ENCODE data around the gene MVB12A. TPM values are rescaled to one million over a fixed set of nuclear protein-coding genes. Genes with fewer than 3 reads are reported as not detected.

MVB12A gene
- total RNA-seq, 1 experiment from 2014 or later: 82.5 TPM

- POLR2A ChIA-PET (ENCODE audit: unreplicated experiment): no interaction called here
- Histone ChIP-seq H3K27ac (ENCODE audit: low read length) (no peak overlapping the region), H3K9ac (ENCODE audit: low read length) (no peak overlapping the region), H3K79me2 (ENCODE audit: low read length) (no peaks in the 10 kb centered on the region), H3K4me2 (ENCODE audit: low read length) (no peak overlapping the region), H3K27me3 (ENCODE audit: low read length) (no peaks in the 10 kb centered on the region), H3K9me2 (replicated peaks; ENCODE audit: low read length) (no peaks in the 10 kb centered on the region), H3F3A (ENCODE audit: low read length, unreplicated experiment) (no peaks in the 10 kb centered on the region), H3K4me1 (ENCODE audit: insufficient read depth, low read length) (no peaks in the 10 kb centered on the region), H3K4me3 (ENCODE audit: low read length) (no peak overlapping the region), H2AFZ (ENCODE audit: low read length) (no peak overlapping the region), H4K20me1 (ENCODE audit: low read length) (no peaks in the 10 kb centered on the region), H3K9me3 (ENCODE audit: low read length) (no peaks in the 10 kb centered on the region), H3K36me3 (ENCODE audit: low read depth, low read length) (no peaks in the 10 kb centered on the region)
- intact Hi-C loops (cut with micrococcal nuclease): no loop called here
- CTCF ChIA-PET: interaction anchor here (0.6 kb wide), 4 partner anchors 14 to 165 kb away, joined by 3 to 6 read pairs (median 4); no protein-coding TSS in a partner anchor
- DNase-seq: peak; percentile 43
- no TSS peak for BruUV-seq (replicated peaks)
- no peak for ATAC-seq
- TF ChIP-seq CTCF (conservative IDR thresholded peaks at IDR 0.05; ENCODE audit: low read depth, low read length) (peak; percentile 66; the same call in 1 of the 2 replicates), EZH2phosphoT487 (IDR thresholded peaks at IDR 0.05; ENCODE audit: borderline replicate concordance, low read length) (no peak), EZH2 (IDR thresholded peaks at IDR 0.05; ENCODE audit: low read length, unreplicated experiment) (no peak)
Observed at GRCh38 chr19:17441241-17442021, 21.6 kb downstream of the MVB12A start.

- ChIA-PET CTCF (interaction anchor here (0.7 kb wide), 1 partner anchor 368 kb away, joined by 3 read pairs; no protein-coding TSS in a partner anchor), POLR2A (ENCODE audit: unreplicated experiment) (no interaction called here)
- no peaks in the 10 kb centered on the region for H4K20me1 ChIP-seq (ENCODE audit: low read length)
- H3K4me1 ChIP-seq (ENCODE audit: insufficient read depth, low read length): peaks cover 2% of the 10 kb centered on the region
- DNase-seq (no peak), ATAC-seq (no peak)
- no peak overlapping the region for H3K4me3 ChIP-seq (ENCODE audit: low read length)
- no peak overlapping the region for H3K4me2 ChIP-seq (ENCODE audit: low read length)
- no peak overlapping the region for H3K27ac ChIP-seq (ENCODE audit: low read length)
- H2AFZ ChIP-seq (ENCODE audit: low read length): no peak overlapping the region
- H3K79me2 ChIP-seq (ENCODE audit: low read length): no peaks in the 10 kb centered on the region
- intact Hi-C loops (cut with micrococcal nuclease): no loop called here
- TF ChIP-seq CTCF (conservative IDR thresholded peaks at IDR 0.05; ENCODE audit: low read depth, low read length) (no peak), EZH2phosphoT487 (IDR thresholded peaks at IDR 0.05; ENCODE audit: borderline replicate concordance, low read length) (no peak), EZH2 (IDR thresholded peaks at IDR 0.05; ENCODE audit: low read length, unreplicated experiment) (no peak)
- no peaks in the 10 kb centered on the region for H3K36me3 ChIP-seq (ENCODE audit: low read depth, low read length)
- no TSS peak for BruUV-seq (replicated peaks)
- H3K27me3 ChIP-seq (ENCODE audit: low read length): no peaks in the 10 kb centered on the region
- peaks cover under 1% of the 10 kb centered on the region for H3F3A ChIP-seq (ENCODE audit: low read length, unreplicated experiment)
- H3K9me2 ChIP-seq (replicated peaks; ENCODE audit: low read length): no peaks in the 10 kb centered on the region
- no peaks in the 10 kb centered on the region for H3K9me3 ChIP-seq (ENCODE audit: low read length)
- no peak overlapping the region for H3K9ac ChIP-seq (ENCODE audit: low read length)
Observed at GRCh38 chr19:17445526-17446165, 25.8 kb downstream of the MVB12A start.
